GM21515 (cell line): Measurements from ENCODE around the gene TERB2.
A peak's percentile ranks its signal among the peaks of the same experiment; 100 is the strongest.
"Not testable (repeated sequence)": the region's sequence is repeated elsewhere in the genome, so short reads cannot be mapped to it uniquely, and the experiment has no call there.

ENCODE experiments used
- ATAC-seq: cut with Tn5 transposase; IDR thresholded peaks from one replicate; pipeline ENCODE4 v1.9.1; 2021; ENCODE audit not compliant: unreplicated experiment

The TERB2 gene

GRCh38 chr15:45001180-45001579 is 44.7 kb downstream of the TERB2 start:
- ATAC-seq: not testable (repeated sequence)

GRCh38 chr15:45003731-45004410 is 47.4 kb downstream of the TERB2 start:
- not testable (repeated sequence) for ATAC-seq

GRCh38 chr15:45004590-45005175 is 48.2 kb downstream of the TERB2 start:
- ATAC-seq: not testable (repeated sequence)

GRCh38 chr15:45009046-45009445 is 52.6 kb downstream of the TERB2 start:
- ATAC-seq: no peak

- not testable (repeated sequence) for ATAC-seq
Observed at GRCh38 chr15:45015114-45015513, 58.6 kb downstream of the TERB2 start.

- ATAC-seq: not testable (repeated sequence)
Observed at GRCh38 chr15:45020222-45020900, 63.9 kb downstream of the TERB2 start.

- not testable (repeated sequence) for ATAC-seq
Observed at GRCh38 chr15:45020901-45021259, 64.4 kb downstream of the TERB2 start.

- no peak for ATAC-seq
Observed at GRCh38 chr15:45021348-45021747, 64.9 kb downstream of the TERB2 start.

GRCh38 chr15:45022871-45023658 is 66.6 kb downstream of the TERB2 start, which contains the start of gene SORD:
TSS of gene SORD (plus strand) at chr15:45023195. CDS start at chr15:45023284, 89 bp downstream.
- ATAC-seq: peak; percentile 95

- no peak for ATAC-seq
Observed at GRCh38 chr15:45023659-45024225, 67.3 kb downstream of the TERB2 start.

GRCh38 chr15:45024649-45025048 is 68.2 kb downstream of the TERB2 start:
- not testable (repeated sequence) for ATAC-seq

GRCh38 chr15:45025627-45026026 is 69.1 kb downstream of the TERB2 start:
- not testable (repeated sequence) for ATAC-seq

- ATAC-seq: no peak
Observed at GRCh38 chr15:45026651-45027190, 70.2 kb downstream of the TERB2 start.

GRCh38 chr15:45027220-45027619 is 70.7 kb downstream of the TERB2 start:
- no peak for ATAC-seq
